Ovary (tissue), 9 donors: ENCODE measurements around the gene ANKS1B. TPM values are rescaled to one million over a fixed set of nuclear protein-coding genes. Genes with fewer than 3 reads are reported as not detected.

Experiments used
- DNase-seq, 5 donors: peaks; one replicate each; pipeline ENCODE4 v3.0.0-alpha.2; 2019 to 2020
- H3K27ac ChIP-seq, 2 donors: fragments of 200-600 bp; one replicate each; pipeline versions ENCODE4 v1.5.1 to v1.8.0; 2019 to 2022
- H3K27me3 ChIP-seq: fragments of 200-600 bp; one replicate; pipeline ENCODE4 v1.8.0; 2022
- H3K36me3 ChIP-seq: fragments of 200-600 bp; sonication (generic); one replicate; pipeline ENCODE4 v1.5.1; 2019
- H3K4me1 ChIP-seq: one replicate; pipeline ENCODE4 v1.8.1; 2013; ENCODE audit warnings: mild to moderate bottlenecking, moderate library complexity; ENCODE audit not compliant: insufficient read depth
- H3K4me3 ChIP-seq: fragments of 200-600 bp; sonication (generic); one replicate; pipeline ENCODE4 v1.5.1; 2017
- H3K9me3 ChIP-seq, 2 donors: fragments of 200-600 bp in 1 of 2; sonication (generic) in 1 of 2; one replicate each; pipeline versions ENCODE4 v1.5.1 to v1.8.1; 2013 to 2019; ENCODE audit warnings: mild to moderate bottlenecking in 1 of 2, moderate library complexity in 1 of 2
- CTCF ChIP-seq, 3 donors: fragments of 450-650 bp in 2 of 3; fragments of 200-600 bp in 1 of 3; IDR thresholded peaks; one replicate each; pipeline versions ENCODE4 v1.5.1 to v1.8.0; 2016 to 2022; ENCODE audit warnings: antibody characterized with exemption in 3 of 3, mild to moderate bottlenecking in 1 of 3
- EP300 ChIP-seq: sonication (generic); formaldehyde crosslinking; IDR thresholded peaks from one replicate; pipeline ENCODE4 v1.6.1; 2017; ENCODE audit warnings: antibody characterized with exemption
- POLR2A ChIP-seq: fragments of 450-650 bp; IDR thresholded peaks from one replicate; pipeline ENCODE4 v1.6.1; 2017; ENCODE audit warnings: antibody characterized with exemption, mild to moderate bottlenecking, moderate library complexity
- WGBS, 3 donors: extraction: QIAGEN DNeasy Blood & Tissue Kit in 1 of 3; methylation state at CpG; one replicate each; pipeline versions ENCODE4 v1.1.5 to v1.1.7; 2013 to 2017; 5-methylcytosine and 5-hydroxymethylcytosine counted together
- intact Hi-C, 4 donors: fragments of 100-400 bp; cut with DNase I; formaldehyde crosslinking; loops; one replicate each; pipeline versions ENCODE4 v1.11.0 to v1.15.1; 2022 to 2023
- polyA plus RNA-seq, 2 donors: library from polyadenylated mRNA; stranded (reverse); fragments of 200-250 nt in 1 of 2; fragments of 350-450 nt in 1 of 2; fragmentation: Illumina TruSeq in 1 of 2; extraction: RNeasy Lipid Tissue Mini Kit (QIAGEN cat#74804) in 1 of 2; gene quantifications; one replicate each; pipeline ENCODE4 v1.2.3, GENCODE V29; 2013 to 2014
- total RNA-seq, 7 donors: library from RNA; depleted of rRNA in 2 of 7; stranded (reverse); fragments of >200 nt in 2 of 7; fragmentation: NEBNext Ultra II Directional in 3 of 7; extraction: Animal tissue kit (Norgen Biotek cat#: 25700) in 3 of 7; gene quantifications; one replicate each; pipeline versions ENCODE4 v1.1.0 to v1.2.4, GENCODE V29; 2016 to 2023
- donor health status: DM: no; HTN: no; CAD: no; lungs with moderate emphysema.
- donor health status: DM: no; HTN: no; CAD: no.
- donor health status: Bipolar disorder and iron deficiency.
- donor health status: DM: yes; HTN: yes; CAD: no.
- donor health status: DM: no; HTN: no; CAD: no.
- donor health status: DM: yes; HTN: yes; CAD: no.

The ANKS1B gene
- total and polyA plus RNA-seq, 9 donors: 0.80 to 34.9 (median 7.7) TPM

- Histone ChIP-seq H3K4me3 (no peak overlapping the region), H3K27ac (no peak overlapping the region), H3K27me3 (no peaks in the 10 kb centered on the region), H3K9me3 (no peaks in the 10 kb centered on the region), H3K36me3 (no peaks in the 10 kb centered on the region), H3K4me1 (no peaks in the 10 kb centered on the region)
- no peak for DNase-seq
- 48 to 94% (median 90%) methylated on average over 2 of the region's 2 CpGs for WGBS, 3 donors
- TF ChIP-seq CTCF (IDR thresholded peaks at IDR 0.05) (no peak), EP300 (no peak), POLR2A (no peak)
- intact Hi-C loops: no loop called here
Measured at GRCh38 chr12:99097171-99097570, 887.6 kb downstream of the ANKS1B start.

DNA sequence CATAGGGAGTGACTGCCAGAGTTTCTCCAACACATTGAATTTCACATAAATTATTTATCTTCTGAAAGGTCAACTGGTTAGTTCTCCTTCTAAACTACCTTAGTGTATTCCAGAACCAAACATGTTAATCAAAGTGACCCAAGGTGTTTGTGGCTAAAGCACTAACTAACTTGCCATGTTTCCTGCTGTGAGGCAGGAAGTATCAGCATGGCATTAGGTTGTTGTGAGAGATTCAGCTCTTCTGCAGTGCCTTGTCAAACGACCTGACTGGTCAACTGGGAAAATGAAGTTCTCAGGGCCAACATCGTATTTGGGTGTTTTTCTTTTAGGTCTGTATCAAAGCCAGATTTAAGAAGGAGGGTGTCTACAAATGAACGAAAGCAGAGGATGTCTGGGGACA, 891.6 kb downstream of the ANKS1B start:
- Histone ChIP-seq H3K9me3 (no peaks in the 10 kb centered on the region), H3K27me3 (no peaks in the 10 kb centered on the region), H3K4me3 (no peak overlapping the region), H3K4me1 (no peaks in the 10 kb centered on the region), H3K36me3 (no peaks in the 10 kb centered on the region), H3K27ac (no peak overlapping the region)
- DNase-seq: no peak
- no peak for TF ChIP-seq EP300
- no peak for TF ChIP-seq POLR2A
- no peak for TF ChIP-seq CTCF (IDR thresholded peaks at IDR 0.05)
- intact Hi-C loops: no loop called here
- WGBS, 3 donors: 28 to 56% (median 37%) methylated on average over 3 of the region's 3 CpGs

DNA sequence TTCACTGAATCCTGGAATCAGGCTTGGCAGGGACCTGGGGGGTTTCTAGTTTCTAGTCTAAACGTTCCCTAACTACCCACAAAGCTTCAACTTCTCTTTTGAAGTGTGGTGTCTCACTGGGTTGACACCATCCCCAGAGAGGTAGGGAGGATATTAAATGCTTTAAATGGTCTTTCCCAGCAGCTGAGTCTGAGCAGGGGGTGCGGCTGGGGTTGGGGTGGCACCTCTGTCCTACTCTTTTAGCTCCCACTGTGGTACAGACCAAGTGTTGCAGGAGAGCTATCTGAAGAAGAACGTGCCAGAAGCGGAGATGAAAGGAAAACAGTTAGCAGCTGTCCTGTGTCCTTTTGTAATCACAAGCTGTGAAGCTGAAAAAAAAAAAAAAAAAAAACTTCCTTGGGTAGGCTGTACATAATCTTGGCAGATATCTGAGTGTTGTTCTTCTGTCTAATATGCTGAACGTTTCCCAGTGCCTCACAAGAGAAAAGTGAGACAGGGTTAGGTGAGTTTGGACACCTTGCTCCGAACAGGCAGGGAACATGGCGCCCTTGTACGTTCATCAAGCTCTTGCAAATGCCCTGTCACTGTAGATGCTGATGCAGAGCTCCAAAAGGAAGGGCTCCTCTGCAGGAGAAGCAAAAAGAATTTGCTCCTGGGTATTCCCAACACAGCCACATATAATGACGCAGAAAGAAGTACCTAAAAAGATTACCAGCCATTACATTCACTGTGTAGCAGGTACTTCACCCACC, 892.5 kb downstream of the ANKS1B start:
- DNase-seq: no peak
- Histone ChIP-seq H3K36me3 (no peaks in the 10 kb centered on the region), H3K27ac (no peak overlapping the region), H3K9me3 (no peaks in the 10 kb centered on the region), H3K4me3 (no peak overlapping the region), H3K4me1 (no peaks in the 10 kb centered on the region), H3K27me3 (no peaks in the 10 kb centered on the region)
- 55 to 63% (median 60%) methylated on average over 9 of the region's 9 CpGs for WGBS, 3 donors
- intact Hi-C loops: no loop called here
- TF ChIP-seq POLR2A (no peak), EP300 (no peak), CTCF (IDR thresholded peaks at IDR 0.05) (no peak)

GRCh38 chr12:99087278-99087677, 897.5 kb downstream of the ANKS1B start:
- H3K27me3 ChIP-seq: no peaks in the 10 kb centered on the region
- no peaks in the 10 kb centered on the region for H3K36me3 ChIP-seq
- H3K4me3 ChIP-seq: no peak overlapping the region
- H3K27ac ChIP-seq: no peak overlapping the region
- H3K9me3 ChIP-seq: no peaks in the 10 kb centered on the region
- no peak for TF ChIP-seq POLR2A
- TF ChIP-seq CTCF (IDR thresholded peaks at IDR 0.05): no peak
- no peak for TF ChIP-seq EP300
- no peaks in the 10 kb centered on the region for H3K4me1 ChIP-seq
- 53 to 61% (median 58%) methylated on average over 5 of the region's 5 CpGs for WGBS, 3 donors
- intact Hi-C loops: no loop called here
- DNase-seq: no peak
